ENCODE data around the gene SNX1. TPM values are rescaled to one million over a fixed set of nuclear protein-coding genes. Genes with fewer than 3 reads are reported as not detected.
"Not testable (repeated sequence)": the region's sequence is repeated elsewhere in the genome, so short reads cannot be mapped to it uniquely, and the experiment has no call there.

Gene SNX1
- total RNA-seq, 3 donors from 2014 or later, result 88.4 to 96.4 (median 93.6) TPM

GRCh38 chr15:64068133-64068532 lies 27.6 kb upstream of the SNX1 start:
- H3K27me3 Mint-ChIP-seq (ENCODE audit: low read depth), result no peaks in the 10 kb centered on the region
- no peak for DNase-seq
- peaks cover 5% of the 10 kb centered on the region for H3K36me3 Mint-ChIP-seq (ENCODE audit: insufficient read depth)
- no peak overlapping the region for H3K4me3 Mint-ChIP-seq
- H3K9me3 Mint-ChIP-seq, result no peaks in the 10 kb centered on the region
- ATAC-seq, result no peak
- H3K4me1 Mint-ChIP-seq (ENCODE audit: low read depth), result peaks cover 5% of the 10 kb centered on the region

DNA sequence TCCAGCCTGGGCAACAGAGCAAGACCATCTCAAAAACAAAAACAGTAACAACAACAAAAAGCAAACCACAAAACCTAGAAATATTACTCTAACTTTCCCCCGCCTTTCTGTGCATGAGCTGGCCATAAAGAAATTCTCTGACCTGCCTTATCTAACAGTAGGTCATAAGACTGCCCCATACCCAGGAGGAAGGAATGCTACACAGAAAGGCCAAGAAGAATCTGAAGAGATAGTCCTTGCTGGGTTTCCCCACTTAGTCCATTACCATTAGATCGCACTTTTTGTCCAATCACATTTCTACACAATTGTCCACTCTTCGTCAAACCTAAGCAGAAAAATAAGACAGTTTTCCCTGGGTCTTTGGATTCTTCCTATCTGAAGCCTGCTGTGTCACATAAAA lies 25.7 kb upstream of the SNX1 start:
- H3K36me3 Mint-ChIP-seq (ENCODE audit: insufficient read depth), result peaks cover 10% of the 10 kb centered on the region
- no peaks in the 10 kb centered on the region for H3K27me3 Mint-ChIP-seq (ENCODE audit: low read depth)
- no peak for DNase-seq
- no peak for ATAC-seq
- H3K9me3 Mint-ChIP-seq, result no peaks in the 10 kb centered on the region
- peaks cover 5% of the 10 kb centered on the region for H3K4me1 Mint-ChIP-seq (ENCODE audit: low read depth)
- no peak overlapping the region for H3K4me3 Mint-ChIP-seq

DNA sequence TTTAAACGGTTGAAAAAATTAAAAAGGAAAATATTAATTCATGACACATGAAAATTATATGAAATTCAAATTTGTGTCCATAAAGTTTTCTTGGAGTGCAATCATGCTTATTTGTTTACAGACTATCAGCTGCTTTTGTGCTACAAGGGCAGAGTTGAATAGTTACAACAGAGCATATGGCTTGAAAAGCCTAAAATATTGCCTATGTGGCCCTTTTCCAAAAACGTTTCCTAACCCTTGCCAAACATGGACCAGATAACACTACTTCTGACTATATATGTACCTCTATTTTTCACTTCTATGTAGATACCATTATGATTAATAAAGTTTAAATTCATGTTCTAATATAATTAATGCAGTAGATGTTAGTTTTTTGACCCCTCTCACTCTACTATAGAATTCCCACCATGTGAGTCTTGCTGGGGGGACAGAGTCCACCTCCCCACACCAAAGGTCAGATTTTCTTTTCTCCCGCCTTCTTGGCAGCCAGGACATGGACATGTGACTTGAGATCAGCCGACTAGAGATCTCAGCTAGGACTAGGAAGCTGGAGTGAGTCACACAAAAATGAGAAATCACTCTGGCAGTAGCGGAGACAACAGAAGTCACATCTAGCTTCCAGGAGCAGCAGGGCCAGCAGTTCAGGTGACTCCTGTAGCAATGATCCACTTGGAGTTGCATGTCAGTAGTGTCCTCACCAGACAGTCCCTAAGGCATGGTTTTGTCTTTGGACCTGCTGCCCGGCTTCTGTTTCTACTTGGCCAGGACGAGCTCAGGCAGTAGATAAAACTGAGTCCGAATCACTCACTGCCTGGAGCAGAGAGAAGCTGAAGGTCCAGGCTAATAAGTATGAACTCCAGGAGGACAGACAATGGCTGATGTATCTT lies 24.6 kb upstream of the SNX1 start:
- Mint-ChIP-seq H3K27me3 (ENCODE audit: low read depth) (no peaks in the 10 kb centered on the region), H3K4me1 (ENCODE audit: low read depth) (peaks cover 7% of the 10 kb centered on the region), H3K4me3 (no peak overlapping the region), H3K36me3 (ENCODE audit: insufficient read depth) (peaks cover 12% of the 10 kb centered on the region), H3K9me3 (no peaks in the 10 kb centered on the region)
- ATAC-seq, result no peak
- DNase-seq, result no peak

DNA sequence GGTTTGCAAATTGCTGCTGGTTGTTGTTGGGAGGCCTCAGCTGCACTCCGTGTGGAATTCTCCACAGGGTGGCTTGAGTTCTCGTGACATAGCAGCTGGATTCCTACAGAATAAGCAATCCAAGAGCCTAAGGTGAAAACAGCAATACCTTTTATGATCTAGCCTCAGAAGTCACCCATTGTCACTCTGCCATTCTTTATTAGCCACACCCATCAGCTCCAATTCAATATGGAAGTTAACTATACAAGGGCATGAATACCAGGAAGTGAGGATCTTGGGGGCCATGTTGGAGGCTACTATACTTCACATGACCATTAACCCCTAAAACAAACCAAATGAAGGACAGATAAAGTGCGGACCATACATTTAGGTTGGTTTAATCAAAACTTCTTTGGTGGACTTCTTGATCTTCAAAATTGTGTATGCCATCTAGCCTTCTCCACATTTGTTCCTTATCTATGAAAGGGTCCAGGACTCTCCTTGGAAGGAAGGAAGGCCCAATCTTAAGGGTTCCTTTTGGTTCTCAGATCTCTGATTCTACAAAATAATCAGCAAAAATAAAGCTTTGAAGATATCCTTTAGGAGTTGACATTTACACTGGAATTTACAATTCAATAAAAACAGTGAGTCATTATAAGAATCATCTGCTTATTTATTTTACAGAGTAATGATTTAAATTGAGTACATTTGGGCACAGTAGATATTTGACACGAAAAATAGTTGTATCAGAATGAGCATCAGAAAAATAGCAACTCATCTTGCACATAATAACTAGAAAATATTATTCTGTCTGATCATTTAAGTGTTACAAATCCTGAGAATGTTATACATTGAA lies 23.6 kb upstream of the SNX1 start:
- Mint-ChIP-seq H3K4me3 (no peak overlapping the region), H3K36me3 (ENCODE audit: insufficient read depth) (peaks cover 14% of the 10 kb centered on the region)
- DNase-seq, result no peak

GRCh38 chr15:64072812-64073211 lies 23.0 kb upstream of the SNX1 start:
- Mint-ChIP-seq H3K4me1 (ENCODE audit: low read depth) (peaks cover 5% of the 10 kb centered on the region), H3K4me3 (no peak overlapping the region), H3K27me3 (ENCODE audit: low read depth) (no peaks in the 10 kb centered on the region), H3K9me3 (no peaks in the 10 kb centered on the region), H3K36me3 (ENCODE audit: insufficient read depth) (peaks cover 20% of the 10 kb centered on the region)
- DNase-seq (no peak), ATAC-seq (no peak)

More for the DNA sequence above, 23.6 kb upstream of the SNX1 start:
- no peak for ATAC-seq
- no peaks in the 10 kb centered on the region for H3K27me3 Mint-ChIP-seq (ENCODE audit: low read depth)
- peaks cover 9% of the 10 kb centered on the region for H3K4me1 Mint-ChIP-seq (ENCODE audit: low read depth)
- H3K9me3 Mint-ChIP-seq, result no peaks in the 10 kb centered on the region

GRCh38 chr15:64073496-64073895 lies 22.3 kb upstream of the SNX1 start:
- not testable (repeated sequence) for H3K27me3 Mint-ChIP-seq (ENCODE audit: low read depth); H3K4me1 Mint-ChIP-seq (ENCODE audit: low read depth); H3K4me3 Mint-ChIP-seq; DNase-seq; ATAC-seq; H3K9me3 Mint-ChIP-seq
- peaks cover 20% of the 10 kb centered on the region for H3K36me3 Mint-ChIP-seq (ENCODE audit: insufficient read depth)

- ATAC-seq, result no peak
- no peak for DNase-seq
- Mint-ChIP-seq H3K9me3 (no peaks in the 10 kb centered on the region), H3K36me3 (ENCODE audit: insufficient read depth) (peaks cover 10% of the 10 kb centered on the region), H3K4me1 (ENCODE audit: low read depth) (no peaks in the 10 kb centered on the region), H3K4me3 (no peak overlapping the region), H3K27me3 (ENCODE audit: low read depth) (no peaks in the 10 kb centered on the region)
Observed at GRCh38 chr15:64082757-64083156, 13.0 kb upstream of the SNX1 start.

DNA sequence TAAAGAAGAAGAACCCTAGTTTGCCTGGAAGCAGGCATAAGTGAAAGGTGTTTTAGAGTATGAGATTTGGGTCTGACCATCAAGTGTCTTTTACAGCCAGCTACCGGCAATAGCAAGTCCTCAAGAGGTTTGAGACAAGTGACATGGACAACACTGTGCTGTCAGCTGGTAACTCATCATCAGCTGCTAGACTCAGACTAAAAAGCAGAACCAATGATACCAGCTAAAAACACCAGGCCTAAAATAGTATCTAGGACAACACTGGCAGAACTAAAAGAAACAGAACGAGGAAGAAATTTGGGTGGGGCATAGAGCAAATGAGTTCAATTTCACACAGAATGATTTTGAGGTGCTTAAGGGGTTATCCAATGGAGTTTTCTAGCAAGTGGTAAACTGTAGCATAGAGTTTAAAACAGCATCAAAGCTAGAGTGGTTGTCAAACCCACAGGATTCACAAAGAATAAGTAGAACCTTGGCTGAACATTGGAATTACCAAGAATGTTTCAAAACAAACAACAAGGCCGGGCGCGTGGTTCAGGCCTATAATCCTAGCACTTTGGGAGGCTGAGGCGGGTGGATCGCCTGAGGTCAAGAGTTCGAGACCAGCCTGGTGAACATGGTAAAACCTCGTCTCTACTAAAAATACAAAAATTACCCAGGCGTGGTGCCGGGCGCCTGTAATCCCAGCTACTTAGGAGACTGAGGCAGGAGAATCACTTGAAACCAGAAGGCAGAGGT lies 6.1 kb upstream of the SNX1 start:
- H3K4me1 Mint-ChIP-seq (ENCODE audit: low read depth), result peaks cover 38% of the 10 kb centered on the region
- H3K4me3 Mint-ChIP-seq, result no peak overlapping the region
- no peaks in the 10 kb centered on the region for H3K27me3 Mint-ChIP-seq (ENCODE audit: low read depth)
- no peaks in the 10 kb centered on the region for H3K9me3 Mint-ChIP-seq
- DNase-seq, result no peak
- ATAC-seq, result no peak
- peaks cover 18% of the 10 kb centered on the region for H3K36me3 Mint-ChIP-seq (ENCODE audit: insufficient read depth)

DNA sequence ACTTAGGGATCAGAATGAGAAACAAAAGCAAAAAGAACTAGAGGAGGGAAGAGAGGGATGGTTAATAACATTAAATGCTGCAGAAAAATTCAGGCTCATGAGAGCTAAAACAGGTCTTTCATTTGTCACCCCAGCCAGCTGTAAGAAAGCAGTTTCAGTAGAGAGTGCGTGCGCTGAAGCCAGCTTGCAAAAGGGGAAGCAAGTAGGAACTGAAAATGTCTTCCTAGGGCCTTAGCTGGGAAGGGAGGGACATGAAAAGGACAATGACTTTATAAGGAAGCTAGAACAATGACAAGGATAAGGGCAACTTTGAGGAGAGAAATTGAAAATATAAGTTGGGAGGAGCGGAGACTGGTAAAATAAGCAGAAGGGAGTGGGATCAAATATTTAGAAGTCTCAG lies 5.3 kb upstream of the SNX1 start:
- ATAC-seq, result no peak
- H3K9me3 Mint-ChIP-seq, result no peaks in the 10 kb centered on the region
- peaks cover 46% of the 10 kb centered on the region for H3K4me1 Mint-ChIP-seq (ENCODE audit: low read depth)
- no peak overlapping the region for H3K4me3 Mint-ChIP-seq
- H3K36me3 Mint-ChIP-seq (ENCODE audit: insufficient read depth), result peaks cover 18% of the 10 kb centered on the region
- H3K27me3 Mint-ChIP-seq (ENCODE audit: low read depth), result no peaks in the 10 kb centered on the region
- no peak for DNase-seq

DNA sequence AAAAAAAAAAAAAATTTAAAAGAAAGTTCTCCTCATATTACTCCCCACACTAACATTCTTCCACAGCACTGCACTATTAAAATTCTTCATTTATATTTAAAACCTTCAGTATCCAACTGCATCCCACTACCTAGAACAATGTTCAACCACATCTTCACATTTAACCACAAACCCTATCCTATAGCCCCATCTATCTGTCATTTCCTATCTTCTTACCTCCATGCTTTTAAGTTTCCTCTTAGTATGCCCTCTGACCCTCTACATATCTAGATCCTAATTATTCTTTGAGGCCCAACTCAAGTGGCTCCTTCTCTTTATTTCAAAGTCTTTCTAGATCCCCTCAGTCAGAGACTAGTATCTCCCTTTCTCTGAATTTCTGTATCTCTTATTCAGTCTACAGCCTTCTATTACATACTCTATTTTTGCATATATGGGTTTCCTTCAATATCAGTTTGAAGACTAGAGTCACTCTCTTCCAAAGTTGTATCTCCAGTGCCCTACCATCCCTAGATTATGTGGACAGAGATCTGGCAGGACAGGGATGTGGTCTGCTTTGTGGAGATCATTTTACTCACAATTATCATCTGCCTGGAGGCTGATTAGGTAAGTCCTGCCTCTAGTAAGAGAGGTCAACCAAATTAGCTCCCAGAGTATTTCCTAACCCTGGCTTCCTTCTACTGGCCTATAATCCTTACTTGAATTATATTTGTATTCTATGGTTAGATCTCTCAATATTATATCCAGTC lies 3.5 kb upstream of the SNX1 start:
- no peak for DNase-seq
- Mint-ChIP-seq H3K27me3 (ENCODE audit: low read depth) (no peaks in the 10 kb centered on the region), H3K4me3 (peak overlapping the region; percentile 96), H3K4me1 (ENCODE audit: low read depth) (peaks cover 57% of the 10 kb centered on the region), H3K9me3 (no peaks in the 10 kb centered on the region), H3K36me3 (ENCODE audit: insufficient read depth) (peaks cover 16% of the 10 kb centered on the region)
- no peak for ATAC-seq

DNA sequence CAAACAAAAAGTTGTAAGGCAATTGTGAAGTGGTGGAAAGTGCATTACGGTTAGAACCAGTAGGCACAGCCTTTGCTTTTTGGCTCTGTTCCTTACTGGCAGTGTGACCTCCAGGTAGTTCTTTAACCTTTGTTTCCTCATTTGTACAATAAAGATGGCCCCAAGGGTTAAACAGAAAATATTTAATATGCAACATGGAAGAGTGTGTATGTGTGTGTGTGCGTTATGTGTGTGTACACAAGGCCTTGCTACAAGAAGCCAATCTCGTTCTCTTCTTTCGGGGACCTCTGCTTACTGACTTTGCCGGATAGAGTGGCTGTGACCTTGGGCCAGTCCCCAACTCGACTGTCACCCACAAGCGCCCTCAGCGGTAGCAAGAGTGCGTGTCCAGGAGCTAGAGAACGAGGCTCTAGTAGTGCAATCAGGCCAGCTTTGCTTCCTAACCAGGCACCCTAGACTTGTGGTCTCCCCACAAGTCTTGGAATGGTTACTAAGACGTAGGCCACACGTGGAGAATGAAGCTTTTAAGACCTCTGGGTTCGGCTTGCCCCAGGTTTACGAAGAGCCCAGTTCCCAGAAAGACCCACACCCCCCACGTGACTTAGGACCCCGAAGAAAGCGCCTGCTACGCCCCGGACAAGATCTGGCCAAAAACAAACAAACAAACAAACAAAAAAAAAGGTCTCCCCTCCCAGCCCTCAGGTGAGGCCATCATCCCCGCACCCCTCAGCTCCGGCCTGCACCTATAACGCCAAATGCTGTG lies 2.7 kb upstream of the SNX1 start:
- Mint-ChIP-seq H3K4me3 (peak overlapping the region; percentile 96), H3K4me1 (ENCODE audit: low read depth) (peaks cover 65% of the 10 kb centered on the region), H3K36me3 (ENCODE audit: insufficient read depth) (peaks cover 12% of the 10 kb centered on the region), H3K27me3 (ENCODE audit: low read depth) (no peaks in the 10 kb centered on the region), H3K9me3 (no peaks in the 10 kb centered on the region)
- ATAC-seq, result peak in 1 of 2 donors; percentile 7
- peak; percentile 5 for DNase-seq

DNA sequence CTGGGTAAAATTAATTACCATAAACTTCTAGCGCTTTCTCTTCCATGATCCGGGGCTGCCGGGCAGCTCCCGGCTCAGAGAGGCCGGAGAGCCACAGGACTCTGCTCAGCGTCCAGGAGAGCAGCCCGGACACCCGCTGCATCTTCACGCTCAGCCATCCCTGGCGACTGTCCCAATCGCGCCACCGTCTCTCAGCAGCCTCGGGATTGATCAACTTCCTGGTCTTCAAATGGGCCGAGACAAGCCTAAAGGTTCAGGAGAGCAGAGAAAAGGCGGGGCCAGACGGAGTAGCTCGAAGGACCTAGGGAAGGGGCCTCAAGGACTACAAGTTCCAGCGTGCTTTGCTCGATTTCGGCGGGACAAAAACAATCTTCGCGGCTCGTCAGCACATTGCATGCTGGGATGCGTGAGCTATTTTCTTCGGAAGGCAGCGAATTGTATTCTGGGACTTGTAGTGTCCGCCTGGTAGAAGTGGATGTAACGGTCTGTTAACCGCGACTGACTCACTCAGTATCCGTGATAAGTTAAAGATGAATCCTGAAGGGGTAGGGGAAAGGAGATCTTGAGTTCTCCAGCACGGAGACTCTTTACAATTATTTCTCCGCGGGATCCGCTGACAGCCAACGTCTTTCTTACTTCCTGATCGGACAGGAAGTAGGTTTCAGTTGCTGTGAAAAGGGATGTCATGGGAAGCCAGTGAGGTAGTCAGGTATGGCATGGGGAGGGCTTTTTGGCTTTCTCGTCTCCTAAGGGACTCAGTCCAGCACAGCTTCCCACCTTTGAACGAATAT lies 2.0 kb upstream of the SNX1 start, which contains the start of gene CIAO2A:
CIAO2A (minus strand) TSS at position 212 of the 791 bp plus-strand sequence; CDS start at position 142, 70 bp downstream.
- peak; percentile 86 for DNase-seq
- Mint-ChIP-seq H3K9me3 (no peaks in the 10 kb centered on the region), H3K4me3 (peak within 1 kb of the TSS; percentile 96), H3K27me3 (ENCODE audit: low read depth) (no peaks in the 10 kb centered on the region), H3K4me1 (ENCODE audit: low read depth) (peaks cover 67% of the 10 kb centered on the region), H3K36me3 (ENCODE audit: insufficient read depth) (peaks cover 10% of the 10 kb centered on the region)
- peak; percentile 80 to 81 for ATAC-seq
